Fibroblast of peridontal ligament (primary cell): ENCODE results near the gene TRPV2.
A peak's percentile ranks its signal among the peaks of the same experiment; 100 is the strongest.

Source experiments
- DNase-seq: peaks from one replicate; pipeline ENCODE4 v3.0.0-alpha.2; 2010; ENCODE audit errors: extremely low read depth

Gene TRPV2

DNA sequence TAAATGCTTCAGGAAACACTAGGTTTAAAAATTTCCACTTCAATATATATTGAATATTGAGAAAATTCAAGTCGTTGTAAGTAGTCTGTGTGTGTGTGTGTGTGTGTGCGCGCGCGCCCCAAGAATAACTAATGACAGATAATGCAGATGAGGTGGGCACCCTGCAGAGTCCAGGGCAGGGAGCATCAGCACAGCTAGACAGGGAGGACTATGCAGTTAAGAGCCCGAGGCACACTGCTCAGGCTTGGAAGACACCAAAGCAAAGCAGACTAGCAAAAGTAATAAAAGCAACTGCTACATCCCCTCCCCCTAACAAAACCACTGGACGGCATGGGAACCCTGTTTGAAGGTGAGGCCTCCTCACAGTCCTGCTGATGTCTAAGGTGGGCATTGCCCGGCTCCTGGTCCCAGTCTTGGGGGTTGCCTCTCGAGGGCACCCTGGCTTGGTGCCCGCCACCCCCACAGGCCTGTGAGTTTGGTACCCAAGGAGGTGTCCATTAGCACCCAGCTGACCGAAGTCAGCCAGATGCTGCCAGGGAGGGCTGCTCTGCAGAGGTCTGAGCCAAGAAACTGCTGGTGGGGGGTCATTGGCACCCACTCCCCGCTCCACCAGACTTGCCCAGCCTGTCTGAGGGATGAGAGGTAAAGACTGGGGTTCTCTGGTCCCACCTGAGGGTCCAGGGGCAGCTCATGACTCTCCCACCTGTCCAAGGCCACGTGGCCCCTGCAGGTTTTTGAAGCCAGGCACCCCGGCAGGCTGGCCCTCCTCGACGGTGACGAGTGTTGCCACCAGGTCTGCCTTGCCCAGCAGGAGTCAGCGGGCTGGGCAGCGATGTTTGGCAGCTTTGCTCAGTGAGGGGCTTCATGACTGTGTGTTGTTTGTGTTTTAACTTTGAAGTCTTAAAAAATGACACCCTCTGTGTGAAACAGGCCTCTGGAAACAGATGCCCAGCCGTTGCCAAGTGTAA, 58.0 kb downstream of the TRPV2 start:
- DNase-seq = no peak

DNA sequence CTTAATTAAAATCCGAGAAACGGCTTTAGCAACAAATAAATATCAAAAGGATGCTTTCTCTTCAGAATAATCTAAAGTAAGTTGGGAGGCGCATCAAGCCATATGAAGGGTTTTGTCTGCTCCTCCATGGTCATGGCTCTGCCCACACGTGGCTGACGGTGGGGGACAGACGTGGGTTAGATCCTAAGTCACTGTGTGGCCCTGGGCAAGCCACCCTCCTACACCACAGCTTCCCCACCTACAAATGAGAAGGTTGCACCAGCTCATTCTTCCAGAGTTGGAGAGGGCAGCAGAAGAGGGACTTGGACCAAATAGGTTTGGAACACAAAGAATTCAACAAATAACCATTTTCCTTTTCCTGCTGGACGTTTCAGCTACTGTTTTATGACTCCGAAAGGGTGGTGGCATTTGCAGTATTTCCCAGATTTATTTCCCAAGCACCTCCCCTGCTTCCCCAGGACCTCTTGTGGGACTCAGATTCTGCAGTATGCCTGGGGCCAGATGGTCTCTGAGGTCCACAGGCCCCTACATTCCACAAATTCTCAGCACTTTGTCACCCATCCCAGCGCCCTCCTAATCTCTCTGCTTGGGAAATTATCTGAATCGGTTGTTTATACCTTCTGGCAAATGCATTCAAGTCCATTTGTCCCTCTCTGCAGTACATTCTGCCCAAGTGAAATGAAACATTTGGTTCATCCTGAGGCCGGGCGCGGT, 58.8 kb downstream of the TRPV2 start:
- no peak for DNase-seq

DNA sequence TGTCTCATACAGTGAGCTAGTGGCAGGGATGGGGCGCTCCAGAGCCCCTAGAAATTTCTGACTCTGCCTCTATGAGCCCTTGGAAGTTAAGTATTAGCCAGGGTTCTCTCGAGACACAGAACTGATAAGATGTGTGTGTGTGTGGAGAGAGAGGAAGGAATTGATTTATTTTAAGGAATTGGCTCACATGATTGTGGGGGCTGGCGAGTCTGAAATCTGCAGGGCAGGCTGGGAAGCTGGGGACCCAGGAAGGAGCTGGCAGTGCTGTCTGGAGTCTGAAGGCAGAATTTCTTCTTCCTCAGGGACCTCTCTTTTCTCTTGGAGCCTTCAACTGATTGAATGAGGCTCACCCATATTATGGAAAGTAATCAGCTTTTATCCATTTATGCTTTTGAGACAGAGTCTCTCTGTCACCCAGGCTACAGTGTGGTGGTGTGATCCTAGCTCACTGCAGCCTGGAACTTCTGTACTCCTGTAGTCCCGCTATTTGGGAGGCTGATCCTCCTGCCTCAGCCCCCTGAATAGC, 59.9 kb downstream of the TRPV2 start:
- no peak for DNase-seq

DNA sequence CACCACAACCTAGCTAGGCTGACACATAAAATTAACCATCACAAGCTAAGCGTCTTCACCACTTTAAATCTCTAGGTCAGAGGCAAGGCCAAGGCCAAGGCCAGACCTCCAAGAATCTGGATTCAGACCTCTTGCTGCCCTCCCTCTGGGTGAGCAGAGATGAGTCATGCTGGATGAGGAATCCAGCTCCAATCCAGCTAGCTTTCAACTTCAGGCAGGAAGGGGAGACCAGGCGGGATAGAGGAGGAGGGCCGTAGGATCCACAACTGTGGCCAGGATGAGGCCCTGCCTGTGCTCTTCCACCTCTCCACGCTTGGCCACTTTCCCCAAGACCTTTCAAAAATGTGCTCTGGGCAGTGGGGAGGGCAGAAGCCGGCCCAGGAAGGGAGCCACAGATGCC, 61.9 kb downstream of the TRPV2 start:
- peak; percentile 86 for DNase-seq

DNA sequence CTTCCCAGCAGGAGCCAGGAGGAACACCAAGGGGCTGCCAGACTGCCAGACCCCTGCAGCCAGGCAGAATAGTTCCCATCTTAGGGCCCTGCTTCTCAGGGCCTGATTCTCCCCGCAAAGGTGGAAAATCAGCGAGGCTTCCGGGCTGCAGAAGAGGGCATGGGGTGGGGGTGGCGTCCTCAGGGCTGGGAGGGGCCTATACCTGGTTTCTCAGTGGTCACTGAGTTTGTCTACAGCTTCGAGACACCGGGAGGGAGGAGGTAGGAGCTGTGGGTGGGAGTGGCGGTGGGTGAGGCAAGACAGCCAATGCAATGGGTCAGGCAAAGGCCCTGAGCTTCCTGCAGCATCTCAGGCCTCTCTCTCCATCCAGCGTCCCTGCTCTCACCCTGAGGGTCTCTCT, 62.3 kb downstream of the TRPV2 start:
- no peak for DNase-seq

DNA sequence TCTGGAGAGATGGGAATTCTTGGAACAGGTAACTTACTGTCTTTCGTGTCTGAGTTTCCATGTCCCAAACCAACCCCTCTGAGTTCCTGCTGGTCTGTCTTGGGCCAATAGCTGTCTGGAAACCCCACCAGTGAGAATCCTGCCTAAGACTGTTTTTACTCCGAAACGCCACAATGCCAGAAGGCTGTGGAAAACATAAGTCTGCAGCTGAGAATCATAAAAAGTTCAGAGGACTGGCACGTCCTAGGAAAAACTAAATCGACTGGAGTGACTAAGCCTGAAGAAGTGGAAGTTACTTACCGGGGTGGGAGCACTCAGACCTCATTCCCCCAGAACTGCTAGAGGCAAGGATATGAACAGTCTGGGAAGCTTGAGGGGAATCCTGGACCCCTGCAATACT, 63.3 kb downstream of the TRPV2 start:
- DNase-seq = no peak

DNA sequence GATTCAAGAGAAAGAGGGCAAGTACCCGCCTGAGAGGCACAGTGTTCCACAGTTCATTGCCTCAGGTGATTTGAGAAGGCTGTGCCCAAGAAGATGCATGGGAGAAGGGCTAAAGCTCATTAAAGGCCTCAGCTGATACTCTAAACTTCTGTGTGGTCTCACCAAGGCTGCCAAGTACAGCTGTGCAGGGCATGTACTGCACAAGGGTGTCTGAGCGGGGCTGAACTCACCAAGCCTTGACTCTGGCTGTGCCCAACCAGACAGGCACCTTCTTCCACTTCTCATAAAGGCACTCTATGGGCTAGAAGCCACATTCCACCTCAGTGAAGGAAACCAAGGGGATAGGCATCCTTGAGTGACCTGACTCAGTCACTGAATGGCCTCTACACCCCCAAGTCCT, 63.9 kb downstream of the TRPV2 start:
- DNase-seq = no peak

DNA sequence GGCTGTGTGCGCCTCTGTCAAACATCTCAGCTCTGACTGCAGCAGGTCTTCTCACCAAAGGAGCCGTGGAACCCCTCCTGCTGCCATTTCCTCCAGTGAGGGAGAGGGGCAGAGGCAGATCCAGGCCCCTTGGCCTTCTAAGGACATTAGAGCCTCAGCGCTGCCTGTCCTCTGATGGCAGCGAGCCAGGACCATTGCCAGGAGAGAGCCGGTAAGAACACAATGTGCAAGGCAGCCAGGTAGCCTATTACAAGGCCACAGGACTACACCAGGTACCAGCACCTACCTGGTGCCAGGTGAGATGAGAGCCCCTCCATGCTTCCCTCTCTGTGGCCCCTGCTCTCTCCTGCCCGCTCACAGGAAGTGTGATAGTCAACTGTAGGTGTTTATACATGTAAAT, 65.6 kb downstream of the TRPV2 start:
- no peak for DNase-seq

DNA sequence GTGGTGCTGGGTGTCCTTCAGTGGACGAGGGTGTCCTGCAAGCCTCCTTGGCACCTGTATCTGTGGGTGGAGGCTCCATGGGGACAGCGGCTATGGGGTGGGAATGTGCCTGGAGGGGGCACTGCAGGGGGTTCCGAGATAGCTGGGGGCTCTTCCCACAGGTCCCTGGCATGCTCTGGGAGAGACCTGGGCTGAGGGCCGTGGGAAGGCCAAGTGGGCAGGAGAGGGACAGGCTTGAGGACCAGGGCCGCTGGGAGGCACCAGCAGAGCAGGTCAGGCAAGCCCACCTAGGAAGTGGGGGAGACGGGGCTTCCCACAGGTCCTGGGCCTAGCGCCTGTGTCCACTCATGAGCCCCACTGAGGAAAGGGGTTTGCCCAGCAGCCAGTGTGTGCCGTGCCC, 66.9 kb downstream of the TRPV2 start:
- no peak for DNase-seq

DNA sequence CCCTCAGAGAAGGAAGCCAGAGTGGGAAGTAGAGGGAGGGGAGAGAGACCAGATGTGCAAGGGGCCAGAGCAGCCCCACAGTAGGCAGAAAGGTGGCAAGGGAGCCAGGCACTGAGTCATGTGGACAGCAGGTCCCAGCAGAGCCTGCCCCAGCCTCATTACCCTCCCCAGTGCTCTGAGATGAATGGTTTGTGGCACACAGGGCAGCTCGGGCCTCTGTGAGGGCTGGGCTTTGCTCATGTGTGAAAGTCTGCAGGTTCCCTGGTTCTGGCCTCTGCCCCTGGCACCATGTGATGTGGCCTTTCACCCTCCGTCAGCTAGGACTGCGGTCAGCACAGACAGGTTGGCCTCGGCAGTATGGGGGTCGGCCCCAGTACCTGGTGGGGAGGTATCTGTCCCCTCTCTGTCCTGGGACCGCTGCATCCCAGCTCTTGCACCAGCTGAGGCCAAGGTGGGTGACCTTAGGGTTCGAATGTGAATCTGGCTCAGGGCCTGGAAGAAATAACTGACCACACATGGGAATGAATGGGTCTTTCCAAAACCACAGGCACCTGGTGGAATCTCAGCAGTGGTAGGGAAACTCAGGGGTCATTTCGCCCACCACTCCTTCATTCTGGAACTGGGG, 67.8 kb downstream of the TRPV2 start:
- no peak for DNase-seq

DNA sequence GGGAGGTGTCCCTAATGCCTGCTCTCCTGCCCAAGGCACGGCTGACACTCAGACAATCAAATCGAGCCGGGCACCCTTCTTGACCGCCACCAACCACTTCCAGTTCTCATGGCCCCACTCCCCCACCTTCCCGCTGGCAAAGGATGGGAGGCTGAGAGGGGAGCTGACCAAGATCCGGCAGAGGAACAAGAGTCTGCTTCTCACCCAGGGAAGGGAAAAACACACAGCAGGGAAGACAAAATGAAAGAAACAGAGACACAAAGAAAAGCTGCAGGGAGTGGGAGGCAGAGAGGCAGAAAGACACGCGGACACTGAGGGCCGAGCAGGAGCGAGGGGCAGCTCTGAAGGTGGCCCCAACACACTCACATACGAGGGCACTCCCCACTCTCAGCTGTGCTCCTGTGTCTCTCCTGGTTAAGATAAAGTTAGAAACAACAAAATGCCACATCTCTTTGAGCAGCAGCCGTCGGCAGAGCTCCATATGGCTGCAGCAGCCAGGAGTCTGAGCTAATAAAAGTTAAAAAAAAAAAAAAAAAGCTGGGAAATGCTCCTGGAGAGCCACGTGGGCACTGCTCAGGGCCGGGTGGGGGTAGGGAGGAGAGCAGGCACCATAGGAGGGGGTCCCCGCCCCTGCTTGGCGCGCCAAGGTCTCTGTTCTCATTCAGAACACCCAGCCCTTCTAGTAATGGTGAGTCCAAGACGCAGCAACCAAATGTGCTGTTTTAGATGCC, 69.2 kb downstream of the TRPV2 start:
- DNase-seq = no peak
